HAP-1 (cell line): Measurements from ENCODE around the gene DNAH3.
"Not testable (repeated sequence)": the region's sequence is repeated elsewhere in the genome, so short reads cannot be mapped to it uniquely, and the experiment has no call there.

Source experiments
- DNase-seq, 2 experiments: peaks; one replicate each; pipeline ENCODE4 v3.0.0-alpha.2; 2016 to 2020; ENCODE audit warnings: low spot score in 2 of 2
- H3K27me3 ChIP-seq: fragments of 250-450 bp; sonication (Bioruptor Pico); 2 replicates; pipeline ENCODE4 v1.5.1; 2020; ENCODE audit warnings: low read depth, mild to moderate bottlenecking, moderate library complexity
- H3K36me3 ChIP-seq: fragments of 250-450 bp; sonication (Bioruptor Pico); replicated peaks from 2 replicates; pipeline ENCODE4 v1.5.1; 2020; ENCODE audit warnings: mild to moderate bottlenecking
- H3K4me1 ChIP-seq: fragments of 250-450 bp; sonication (Bioruptor Pico); 2 replicates; pipeline ENCODE4 v1.5.1; 2020; ENCODE audit warnings: mild to moderate bottlenecking
- H3K4me3 ChIP-seq: fragments of 250-450 bp; sonication (Bioruptor Pico); 2 replicates; pipeline ENCODE4 v1.5.1; 2020; ENCODE audit warnings: mild to moderate bottlenecking, moderate library complexity
- H3K9me3 ChIP-seq: fragments of 250-450 bp; sonication (Bioruptor Pico); 2 replicates; pipeline ENCODE4 v1.5.1; 2020; ENCODE audit warnings: mild to moderate bottlenecking, moderate library complexity
- in situ Hi-C: fragments of 300-500 bp; cut with MboI; formaldehyde crosslinking; loops from 3 replicates; pipeline ENCODE4 v1.14.3; 2020; ENCODE audit warnings: low sequenced_read_pairs, inconsistent platforms, mixed read lengths

The DNAH3 gene, protein sequence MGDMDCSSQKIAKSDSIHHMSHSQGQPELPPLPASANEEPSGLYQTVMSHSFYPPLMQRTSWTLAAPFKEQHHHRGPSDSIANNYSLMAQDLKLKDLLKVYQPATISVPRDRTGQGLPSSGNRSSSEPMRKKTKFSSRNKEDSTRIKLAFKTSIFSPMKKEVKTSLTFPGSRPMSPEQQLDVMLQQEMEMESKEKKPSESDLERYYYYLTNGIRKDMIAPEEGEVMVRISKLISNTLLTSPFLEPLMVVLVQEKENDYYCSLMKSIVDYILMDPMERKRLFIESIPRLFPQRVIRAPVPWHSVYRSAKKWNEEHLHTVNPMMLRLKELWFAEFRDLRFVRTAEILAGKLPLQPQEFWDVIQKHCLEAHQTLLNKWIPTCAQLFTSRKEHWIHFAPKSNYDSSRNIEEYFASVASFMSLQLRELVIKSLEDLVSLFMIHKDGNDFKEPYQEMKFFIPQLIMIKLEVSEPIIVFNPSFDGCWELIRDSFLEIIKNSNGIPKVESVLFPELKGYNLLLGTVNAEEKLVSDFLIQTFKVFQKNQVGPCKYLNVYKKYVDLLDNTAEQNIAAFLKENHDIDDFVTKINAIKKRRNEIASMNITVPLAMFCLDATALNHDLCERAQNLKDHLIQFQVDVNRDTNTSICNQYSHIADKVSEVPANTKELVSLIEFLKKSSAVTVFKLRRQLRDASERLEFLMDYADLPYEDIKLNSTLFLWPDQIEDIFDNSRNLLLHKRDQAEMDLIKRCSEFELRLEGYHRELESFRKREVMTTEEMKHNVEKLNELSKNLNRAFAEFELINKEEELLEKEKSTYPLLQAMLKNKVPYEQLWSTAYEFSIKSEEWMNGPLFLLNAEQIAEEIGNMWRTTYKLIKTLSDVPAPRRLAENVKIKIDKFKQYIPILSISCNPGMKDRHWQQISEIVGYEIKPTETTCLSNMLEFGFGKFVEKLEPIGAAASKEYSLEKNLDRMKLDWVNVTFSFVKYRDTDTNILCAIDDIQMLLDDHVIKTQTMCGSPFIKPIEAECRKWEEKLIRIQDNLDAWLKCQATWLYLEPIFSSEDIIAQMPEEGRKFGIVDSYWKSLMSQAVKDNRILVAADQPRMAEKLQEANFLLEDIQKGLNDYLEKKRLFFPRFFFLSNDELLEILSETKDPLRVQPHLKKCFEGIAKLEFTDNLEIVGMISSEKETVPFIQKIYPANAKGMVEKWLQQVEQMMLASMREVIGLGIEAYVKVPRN (N-terminal part only)

DNA sequence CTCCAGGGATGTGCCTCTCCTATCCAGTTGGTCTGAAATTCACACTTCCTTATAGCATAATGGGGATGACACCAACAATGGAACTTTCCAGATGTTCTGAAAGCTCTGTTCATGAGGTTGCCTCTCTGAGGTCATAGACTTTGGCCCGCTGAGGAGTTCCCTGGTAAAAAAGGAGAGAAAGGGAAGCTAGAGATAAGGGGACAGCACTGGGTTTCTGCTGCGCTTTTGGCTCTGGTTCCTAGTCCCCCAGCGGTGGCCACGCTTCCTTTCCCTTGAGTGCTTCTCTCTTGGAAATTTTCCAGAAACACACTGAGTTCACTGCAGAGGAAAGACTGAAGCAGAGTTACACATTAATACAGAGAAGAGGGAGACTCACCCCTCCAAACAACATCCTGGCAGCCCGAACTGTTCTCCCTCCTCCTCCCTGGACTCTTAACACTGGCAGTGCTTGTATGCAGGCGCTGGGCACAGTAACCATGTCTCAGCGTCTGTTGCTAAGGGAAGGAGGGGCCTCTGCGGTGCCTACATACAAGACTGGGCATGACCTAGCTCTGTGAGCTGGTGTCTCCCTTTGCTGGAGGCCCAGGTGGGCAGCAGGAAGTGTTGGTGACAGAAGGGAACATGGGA is at the start of gene DNAH3:
Gene DNAH3, minus strand, starts transcription at position 472 of the 627 bp plus-strand sequence. CDS start 527 bp downstream, outside the sequence.
- no peaks in the 10 kb centered on the region for H3K4me1 ChIP-seq
- in situ Hi-C loops = loop anchor here (10.0 kb wide), 2 partner anchors 374 to 1524 kb away; no protein-coding TSS in a partner anchor
- no peaks in the 10 kb centered on the region for H3K9me3 ChIP-seq
- no peak for DNase-seq
- peaks cover 4% of the 10 kb centered on the region for H3K27me3 ChIP-seq
- H3K4me3 ChIP-seq = no peak within 1 kb of the TSS
- H3K36me3 ChIP-seq = no peaks in the 10 kb centered on the region

DNA sequence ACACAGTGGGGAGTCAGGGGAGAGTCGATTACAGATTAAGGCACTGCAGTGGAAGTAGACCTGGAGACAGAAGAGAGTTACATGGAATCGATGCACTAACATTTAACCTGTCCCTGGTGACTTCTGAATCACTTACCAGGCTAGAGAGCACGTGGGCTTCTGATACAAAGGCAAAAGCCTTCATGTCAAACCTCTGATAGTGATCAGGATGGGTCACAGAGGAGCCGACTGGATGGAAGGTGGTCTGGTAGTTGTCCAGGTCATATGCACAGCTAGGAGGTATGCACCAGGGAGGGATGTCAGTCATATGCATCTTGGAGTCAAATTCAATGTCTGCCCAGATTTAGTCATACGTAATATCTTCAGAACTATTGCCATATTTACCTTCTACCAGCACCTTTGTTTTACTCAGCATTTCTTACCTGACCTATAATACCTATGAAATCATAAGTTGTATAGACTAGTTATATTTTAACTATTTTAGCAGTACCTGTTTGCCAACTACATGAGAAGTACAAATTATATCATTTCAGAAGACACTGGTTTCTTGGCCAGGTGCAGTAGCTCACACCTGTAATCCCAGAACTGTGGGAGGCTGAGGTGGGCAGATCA is 49.1 kb upstream of the DNAH3 start:
- Histone ChIP-seq H3K4me1 (0 out of 2 replicates have a peak, but pooled peaks cover 2% of the 10 kb centered on the region), H3K27me3 (no peaks in the 10 kb centered on the region), H3K9me3 (no peaks in the 10 kb centered on the region), H3K36me3 (no peaks in the 10 kb centered on the region), H3K4me3 (no peak overlapping the region)
- in situ Hi-C loops = loop anchor here (10.0 kb wide), 1 partner anchor 65 kb away; no protein-coding TSS in a partner anchor
- no peak for DNase-seq

DNA sequence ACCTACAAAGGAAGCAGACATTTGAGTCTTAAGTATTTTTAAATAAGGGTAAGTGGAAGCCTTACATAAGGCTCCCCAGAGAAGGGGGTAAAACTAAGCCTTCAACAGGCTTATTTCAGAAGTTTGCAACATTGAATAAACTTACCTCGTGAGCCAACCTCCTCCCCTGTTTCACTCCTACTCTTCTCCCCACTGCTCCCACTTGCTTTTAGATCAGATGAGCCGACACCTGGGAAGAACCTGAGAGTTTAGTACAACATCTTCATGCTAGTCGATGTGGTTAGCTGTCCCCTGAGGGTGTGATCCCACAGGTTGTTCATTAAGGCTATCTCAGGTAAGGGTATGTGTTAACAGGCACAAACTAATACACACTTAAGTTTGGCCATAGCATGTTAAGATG is 47.0 kb upstream of the DNAH3 start:
- H3K9me3 ChIP-seq = no peaks in the 10 kb centered on the region
- no peak for DNase-seq
- no peaks in the 10 kb centered on the region for H3K27me3 ChIP-seq
- H3K36me3 ChIP-seq = no peaks in the 10 kb centered on the region
- in situ Hi-C loops = no loop called here
- no peak overlapping the region for H3K4me3 ChIP-seq
- 0 out of 2 replicates have a peak, but pooled peaks cover 2% of the 10 kb centered on the region for H3K4me1 ChIP-seq

GRCh38 chr16:21197112-21197511 is 46.5 kb upstream of the DNAH3 start:
- no peak overlapping the region for H3K4me3 ChIP-seq
- H3K27me3 ChIP-seq = no peaks in the 10 kb centered on the region
- 0 out of 2 replicates have a peak, but pooled peaks cover 2% of the 10 kb centered on the region for H3K4me1 ChIP-seq
- peak in 1 of 2 experiments; percentile 37 for DNase-seq
- no peaks in the 10 kb centered on the region for H3K36me3 ChIP-seq
- in situ Hi-C loops = no loop called here
- no peaks in the 10 kb centered on the region for H3K9me3 ChIP-seq

GRCh38 chr16:21195330-21195729 is 44.7 kb upstream of the DNAH3 start:
- H3K36me3 ChIP-seq, H3K9me3 ChIP-seq, DNase-seq, in situ Hi-C loops, H3K4me3 ChIP-seq, H3K4me1 ChIP-seq, H3K27me3 ChIP-seq: not testable (repeated sequence)

- in situ Hi-C loops = no loop called here
- Histone ChIP-seq H3K36me3 (no peaks in the 10 kb centered on the region), H3K4me1 (0 out of 2 replicates have a peak, but pooled peaks cover 2% of the 10 kb centered on the region), H3K4me3 (no peak overlapping the region), H3K27me3 (no peaks in the 10 kb centered on the region), H3K9me3 (peaks cover 3% of the 10 kb centered on the region; the same call in 1 of the 2 replicates)
- DNase-seq = no peak
Observed at GRCh38 chr16:21194771-21195301, 44.2 kb upstream of the DNAH3 start.

DNA sequence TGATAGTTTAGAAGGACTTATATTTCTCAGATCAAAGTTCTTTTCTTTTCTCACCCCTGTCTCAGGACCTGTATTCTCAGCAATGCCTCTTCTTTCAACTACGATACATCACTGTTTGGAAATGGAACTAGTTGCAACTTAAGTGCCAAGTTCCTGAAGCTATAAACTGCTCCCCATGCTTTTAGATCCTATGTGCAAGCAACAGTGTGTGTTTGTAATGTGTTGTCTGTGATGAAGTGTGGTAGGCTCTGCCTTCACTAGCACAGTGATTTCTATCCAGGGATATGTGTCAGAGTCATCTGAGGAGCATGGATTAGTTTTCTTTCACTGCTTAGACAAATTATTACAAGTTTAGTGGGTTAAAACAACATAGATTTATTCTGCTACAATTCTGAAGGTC is 42.3 kb upstream of the DNAH3 start:
- Histone ChIP-seq H3K4me3 (no peak overlapping the region), H3K9me3 (peaks cover 3% of the 10 kb centered on the region; the same call in 1 of the 2 replicates), H3K36me3 (no peaks in the 10 kb centered on the region), H3K4me1 (0 out of 2 replicates have a peak, but pooled peaks cover 2% of the 10 kb centered on the region), H3K27me3 (no peaks in the 10 kb centered on the region)
- in situ Hi-C loops = no loop called here
- DNase-seq = no peak

DNA sequence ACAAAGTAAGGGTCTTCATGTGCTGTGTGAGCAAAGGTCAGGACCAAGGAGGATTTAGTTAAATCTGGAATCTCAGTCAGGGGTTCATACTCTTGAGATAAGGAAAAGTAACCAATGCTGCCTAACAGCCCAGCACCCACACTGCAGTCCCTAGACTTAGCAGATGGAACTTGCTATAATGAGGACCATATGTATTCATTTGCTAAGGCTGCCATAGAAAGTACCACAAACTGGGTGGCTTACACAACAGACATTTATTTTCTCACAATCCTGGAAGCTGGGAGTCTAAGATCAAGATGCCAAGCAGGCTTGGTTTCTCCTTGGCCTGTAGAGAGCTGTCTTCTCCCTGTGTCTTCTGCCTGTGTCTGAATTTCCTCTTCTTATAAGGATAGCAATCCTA is 40.0 kb upstream of the DNAH3 start:
- no peaks in the 10 kb centered on the region for H3K27me3 ChIP-seq
- H3K9me3 ChIP-seq = peaks cover 3% of the 10 kb centered on the region; the same call in 1 of the 2 replicates
- no peak overlapping the region for H3K4me3 ChIP-seq
- DNase-seq = no peak
- no peaks in the 10 kb centered on the region for H3K36me3 ChIP-seq
- in situ Hi-C loops = no loop called here
- H3K4me1 ChIP-seq = no peaks in the 10 kb centered on the region

- no peak for DNase-seq
- peaks cover 3% of the 10 kb centered on the region; the same call in 1 of the 2 replicates for H3K9me3 ChIP-seq
- no peaks in the 10 kb centered on the region for H3K27me3 ChIP-seq
- H3K4me1 ChIP-seq = no peaks in the 10 kb centered on the region
- H3K36me3 ChIP-seq = no peaks in the 10 kb centered on the region
- no peak overlapping the region for H3K4me3 ChIP-seq
- in situ Hi-C loops = no loop called here
Observed at GRCh38 chr16:21190013-21190412, 39.4 kb upstream of the DNAH3 start.

- Histone ChIP-seq H3K4me3 (no peak overlapping the region), H3K9me3 (peaks cover 3% of the 10 kb centered on the region; the same call in 1 of the 2 replicates), H3K4me1 (no peaks in the 10 kb centered on the region), H3K27me3 (no peaks in the 10 kb centered on the region), H3K36me3 (no peaks in the 10 kb centered on the region)
- in situ Hi-C loops = loop anchor here (5.0 kb wide), 1 partner anchor 88 kb away; the partner anchor contains the start of gene CRYM
- DNase-seq = no peak
Observed at GRCh38 chr16:21189311-21189710, 38.7 kb upstream of the DNAH3 start.

- no peaks in the 10 kb centered on the region for H3K4me1 ChIP-seq
- H3K36me3 ChIP-seq = peaks cover 9% of the 10 kb centered on the region
- peaks cover 9% of the 10 kb centered on the region for H3K9me3 ChIP-seq
- no peak overlapping the region for H3K4me3 ChIP-seq
- no peaks in the 10 kb centered on the region for H3K27me3 ChIP-seq
- in situ Hi-C loops = loop anchor here (5.0 kb wide), 1 partner anchor 91 kb away; the partner anchor contains the start of gene CRYM
- no peak for DNase-seq
Observed at GRCh38 chr16:21186326-21186691, 35.7 kb upstream of the DNAH3 start.

DNA sequence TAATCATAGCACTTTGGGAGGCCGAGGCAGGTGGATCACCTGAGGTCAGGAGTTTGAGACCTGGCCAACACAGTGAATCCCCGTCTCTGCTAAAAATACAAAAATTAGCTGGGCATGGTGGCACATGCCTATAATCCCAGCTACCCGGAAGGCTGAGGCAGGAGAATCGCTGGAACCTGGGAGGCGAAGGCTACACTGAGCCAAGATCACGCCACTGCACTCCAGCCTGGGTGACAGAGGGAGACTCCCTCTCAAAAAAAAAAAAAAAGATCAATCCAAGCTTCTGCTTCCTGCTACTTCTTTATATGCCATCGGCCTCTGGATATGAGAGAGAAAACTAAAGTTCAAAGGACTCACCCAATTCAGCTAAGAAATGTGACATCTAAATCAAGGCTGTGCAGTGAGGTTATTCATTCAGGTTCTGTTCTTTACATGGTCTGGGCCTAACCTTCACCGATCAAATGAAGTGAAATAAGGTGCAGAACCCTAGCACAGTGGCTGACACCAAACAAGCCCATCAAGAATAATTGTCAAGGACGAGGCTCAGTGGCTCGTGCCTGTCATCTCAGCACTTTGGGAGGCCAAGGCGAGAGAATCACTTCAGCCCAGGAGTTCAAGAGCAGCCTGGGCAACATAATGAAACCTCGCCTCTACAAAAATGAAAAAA is 35.1 kb upstream of the DNAH3 start:
- Histone ChIP-seq H3K27me3 (no peaks in the 10 kb centered on the region), H3K4me3 (no peak overlapping the region), H3K4me1 (no peaks in the 10 kb centered on the region), H3K36me3 (peaks cover 14% of the 10 kb centered on the region), H3K9me3 (peaks cover 9% of the 10 kb centered on the region)
- in situ Hi-C loops = loop anchor here (5.0 kb wide), 1 partner anchor 92 kb away; the partner anchor contains the start of gene CRYM
- no peak for DNase-seq
